Left lung (tissue), 10 donors: ENCODE data around the gene LITAFD. TPM values are rescaled to one million over a fixed set of nuclear protein-coding genes. Genes with fewer than 3 reads are reported as not detected.

Experiments used
- ATAC-seq: fragments of 200-7000 bp; cut with Tn5 transposase; one replicate; pipeline ENCODE4 v1.9.1; 2020; ENCODE audit warnings: moderate library complexity
- DNase-seq, 4 donors: peaks; one replicate each; pipeline ENCODE4 v3.0.0-alpha.2; 2013 to 2020
- H3K27ac ChIP-seq, 2 donors: fragments of 200-600 bp; sonication (generic) in 1 of 2; one replicate each; pipeline versions ENCODE4 v1.5.0 to v1.8.0; 2020 to 2021
- H3K27me3 ChIP-seq, 2 donors: fragments of 200-600 bp; sonication (generic) in 1 of 2; one replicate each; pipeline versions ENCODE4 v1.5.0 to v1.8.0; 2020 to 2021
- H3K36me3 ChIP-seq, 2 donors: fragments of 200-600 bp; sonication (generic) in 1 of 2; one replicate each; pipeline versions ENCODE4 v1.5.0 to v1.8.0; 2020 to 2021
- H3K4me1 ChIP-seq, 2 donors: fragments of 200-600 bp; one replicate each; pipeline ENCODE4 v1.8.0; 2021
- H3K4me3 ChIP-seq, 2 donors: fragments of 200-600 bp; sonication (generic) in 1 of 2; one replicate each; pipeline versions ENCODE4 v1.5.0 to v1.8.0; 2020 to 2021; ENCODE audit warnings: mild to moderate bottlenecking in 1 of 2
- H3K9me3 ChIP-seq, 2 donors: fragments of 200-600 bp; sonication (generic) in 1 of 2; one replicate each; pipeline versions ENCODE4 v1.5.0 to v1.8.0; 2020 to 2021
- CTCF ChIP-seq, 2 donors: fragments of 200-600 bp; sonication (generic) in 1 of 2; IDR thresholded peaks; one replicate each; pipeline versions ENCODE4 v1.5.0 to v1.8.0; 2021; ENCODE audit warnings: antibody characterized with exemption in 2 of 2
- intact Hi-C, 2 donors: fragments of 100-400 bp; cut with DNase I; formaldehyde crosslinking; loops; one replicate each; pipeline versions ENCODE4 v1.11.2 to v1.14.2; 2022
- polyA plus RNA-seq, 6 donors: library from polyadenylated mRNA; unstranded; fragments of 120-200 nt; gene quantifications; one replicate each; pipeline ENCODE4 v1.2.1, GENCODE V29; 2013; ENCODE audit not compliant: insufficient read length in 6 of 6
- total RNA-seq, 2 donors: library from RNA; stranded (reverse); fragmentation: NEBNext Ultra II Directional; extraction: Animal tissue kit (Norgen Biotek cat#: 25700); gene quantifications; one replicate each; pipeline ENCODE4 v1.2.1, GENCODE V29; 2021
- donor health status: DM: no; HTN: yes; CAD: no.
- donor health status: DM: no; HTN: no; CAD: no.

Gene LITAFD
- total and polyA plus RNA-seq, 8 donors, result 0.18 to 0.27 TPM; not detected in 6

DNA sequence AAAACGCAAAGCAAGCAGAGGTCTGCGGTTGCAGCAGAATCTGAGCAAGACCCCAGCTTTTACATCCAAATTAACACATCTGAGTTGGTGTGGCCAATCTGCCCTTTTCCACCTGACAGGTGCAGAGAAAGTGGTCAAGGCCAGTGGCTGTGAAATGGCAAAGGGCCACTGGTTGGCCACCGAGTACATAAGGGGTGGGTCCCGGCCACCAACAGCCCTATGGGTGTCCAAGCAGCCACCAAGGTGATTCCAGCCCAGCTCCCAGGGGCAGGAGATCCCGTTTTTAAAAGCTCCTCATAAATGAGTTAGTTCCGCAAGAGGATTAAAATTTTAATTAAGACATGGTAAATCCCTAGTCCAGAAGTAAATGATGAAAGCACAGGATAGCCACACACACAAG is 52.5 kb downstream of the LITAFD start:
- DNase-seq (no peak), ATAC-seq (no peak)
- no peak overlapping the region for H3K4me3 ChIP-seq
- peaks cover 0 to 7% of the 10 kb centered on the region in 2 donors for H3K36me3 ChIP-seq
- no peak overlapping the region for H3K27ac ChIP-seq
- peaks cover 0 to 38% of the 10 kb centered on the region in 2 donors for H3K4me1 ChIP-seq
- no peak for TF ChIP-seq CTCF (IDR thresholded peaks at IDR 0.05)
- no peaks in the 10 kb centered on the region for H3K27me3 ChIP-seq
- H3K9me3 ChIP-seq, result no peaks in the 10 kb centered on the region
- intact Hi-C loops, result no loop called here

Other genes starting within 250 kb of the LITAFD start
- 10 to 100 TPM in 1 of 2 donors, 1 to 10 TPM in 1; 8.0 to 14.1 TPM for gene ABAT, start 207.7 kb upstream of the LITAFD start, total RNA-seq
- gene ABAT, start 207.7 kb upstream of the LITAFD start, polyA plus RNA-seq, result 10 to 100 TPM; 32.5 to 42.6 (median 37.2) TPM
- 1 to 10 TPM; 8.8 to 9.8 TPM for gene TMEM186, start 84.7 kb upstream of the LITAFD start, total RNA-seq
- 10 to 100 TPM; 11.4 to 15.6 (median 12.9) TPM for gene TMEM186, start 84.7 kb upstream of the LITAFD start, polyA plus RNA-seq
- 10 to 100 TPM; 35.8 to 38.2 TPM for gene PMM2, start 84.5 kb upstream of the LITAFD start, total RNA-seq
- gene PMM2, start 84.5 kb upstream of the LITAFD start, polyA plus RNA-seq, result 10 to 100 TPM; 19.2 to 27.9 (median 22.4) TPM
- gene CARHSP1, start 13.3 kb upstream of the LITAFD start, total RNA-seq, result 10 to 100 TPM; 74.0 to 96.0 TPM
- 100 to 1,000 TPM in 1 of 6 donors, 10 to 100 TPM in 5; 85.2 to 114 (median 93.7) TPM for gene CARHSP1, start 13.3 kb upstream of the LITAFD start, polyA plus RNA-seq
- 10 to 100 TPM; 70.4 to 98.4 TPM for gene USP7, start 81.6 kb downstream of the LITAFD start, total RNA-seq
- 100 to 1,000 TPM; 112 to 159 (median 128) TPM for gene USP7, start 81.6 kb downstream of the LITAFD start, polyA plus RNA-seq
- gene HAPSTR1, start 209.3 kb downstream of the LITAFD start, total RNA-seq, result 10 to 100 TPM; 53.5 to 62.8 TPM
- 10 to 100 TPM; 41.9 to 45.9 (median 43.8) TPM for gene HAPSTR1, start 209.3 kb downstream of the LITAFD start, polyA plus RNA-seq